Heart left ventricle (tissue), 16 donors: ENCODE results near the gene MRPL49. TPM values are rescaled to one million over a fixed set of nuclear protein-coding genes. Genes with fewer than 3 reads are reported as not detected.

Experiments used
- ATAC-seq, 4 donors: fragments of 200-7000 bp; cut with Tn5 transposase; one replicate each; pipeline ENCODE4 v1.9.1; 2020 to 2022; ENCODE audit warnings: moderate library complexity in 4 of 4, mild to moderate bottlenecking in 3 of 4, moderate number of reproducible peaks in 1 of 4
- DNase-seq, 5 donors: peaks; one replicate each; pipeline ENCODE4 v3.0.0-alpha.2; 2020
- H3K27ac ChIP-seq, 12 donors: fragments of 200-600 bp; sonication (generic) in 4 of 12; one replicate each; pipeline versions ENCODE4 v1.5.0 to v1.8.0; 2016 to 2022; ENCODE audit warnings: mild to moderate bottlenecking in 2 of 12
- H3K27me3 ChIP-seq, 9 donors: fragments of 200-600 bp; sonication (generic) in 2 of 9; one replicate each; pipeline versions ENCODE4 v1.5.1 to v1.8.0; 2016 to 2022; ENCODE audit warnings: mild to moderate bottlenecking in 3 of 9
- H3K36me3 ChIP-seq, 9 donors: fragments of 200-600 bp; sonication (generic) in 2 of 9; one replicate each; pipeline versions ENCODE4 v1.5.0 to v1.8.0; 2018 to 2022; ENCODE audit warnings: mild to moderate bottlenecking in 2 of 9
- H3K4me1 ChIP-seq, 12 donors: fragments of 200-600 bp; sonication (generic) in 4 of 12; one replicate each; pipeline versions ENCODE4 v1.5.0 to v1.8.0; 2016 to 2022; ENCODE audit warnings: mild to moderate bottlenecking in 3 of 12
- H3K4me3 ChIP-seq, 12 donors: fragments of 200-600 bp; sonication (generic) in 4 of 12; one replicate each; pipeline versions ENCODE4 v1.5.0 to v1.8.0; 2017 to 2022; ENCODE audit warnings: mild to moderate bottlenecking in 9 of 12, moderate library complexity in 4 of 12
- H3K9me3 ChIP-seq, 12 donors: fragments of 200-600 bp; sonication (generic) in 4 of 12; one replicate each; pipeline versions ENCODE4 v1.5.0 to v1.8.0; 2016 to 2022; ENCODE audit warnings: mild to moderate bottlenecking in 1 of 12
- POLR2A ChIP-seq, 2 donors: fragments of 450-650 bp; IDR thresholded peaks; one replicate each; pipeline ENCODE4 v1.6.1; 2017; ENCODE audit warnings: antibody characterized with exemption in 2 of 2, mild to moderate bottlenecking in 2 of 2, moderate library complexity in 2 of 2
- WGBS, 4 donors: extraction: QIAGEN DNeasy Blood & Tissue Kit in 2 of 4; methylation state at CpG; one replicate each; pipeline versions ENCODE4 v1.1.5 to v1.1.7; 2013 to 2018; 5-methylcytosine and 5-hydroxymethylcytosine counted together
- intact Hi-C, 10 donors: fragments of 100-400 bp; cut with DNase I; formaldehyde crosslinking; loops; one replicate each; pipeline versions ENCODE4 v1.11.1 to v1.14.2; 2022
- polyA plus RNA-seq, 2 donors: library from polyadenylated mRNA; stranded (reverse); fragments of 200-250 nt; gene quantifications; one replicate each; pipeline ENCODE4 v1.2.3, GENCODE V29; 2013
- total RNA-seq, 9 donors: library from RNA; depleted of rRNA in 2 of 9; stranded (reverse); fragments of >200 nt in 2 of 9; fragmentation: NEBNext Ultra II Directional in 3 of 9; extraction: Animal tissue kit (Norgen Biotek cat#: 25700) in 3 of 9; gene quantifications; one replicate each; pipeline versions ENCODE4 v1.1.0 to v1.2.4, GENCODE V29; 2016 to 2023
- TF ChIP-seq, protein P1 (sequence below), 12 donors: fragments of 200-600 bp; sonication (generic) in 4 of 12; IDR thresholded peaks; one replicate each; pipeline versions ENCODE4 v1.5.0 to v1.8.0; 2018 to 2022; ENCODE audit warnings: antibody characterized with exemption in 12 of 12, mild to moderate bottlenecking in 5 of 12
- donor health status: ischemic (EF 13 %, LVEDD 7.1; RV severe dilation, severe dysfunction).
- donor health status: healthy with polysubstance abuse.
- donor health status: DM: no; HTN: yes; CAD: no.
- donor health status: DM: no; HTN: no; CAD: no.
- donor health status: ischemic (EF 25% LVEDD 6.9; RV normal size, moderate dysfunction).
- donor health status: ischemic (EF 25% LVEDD 5.7; RV mildly dilated, moderate dysfunction).
- donor health status: healthy.
- donor health status: DM: yes; HTN: yes; CAD: no.
- donor health status: ischemic (EF 35%, LVEDD 5.7; RV mildly dilated, moderate dysfunction).
- donor health status: nonischemic (EF 11% LVEDD 7.7; RV severe dilation, severe dysfunction).
- donor health status: DM: yes; HTN: yes; CAD: no.
- donor health status: PGD.
- donor health status: ischemic (EF 29% LVEDD 5.4; RV normal size, mild dysfunction).
- donor health status: nonischemic (EF 23%, LVEDD 6.1; RV moderate dilation, normal function).

The MRPL49 gene
- total and polyA plus RNA-seq, 11 donors, result 13.7 to 66.6 (median 42.1) TPM

DNA sequence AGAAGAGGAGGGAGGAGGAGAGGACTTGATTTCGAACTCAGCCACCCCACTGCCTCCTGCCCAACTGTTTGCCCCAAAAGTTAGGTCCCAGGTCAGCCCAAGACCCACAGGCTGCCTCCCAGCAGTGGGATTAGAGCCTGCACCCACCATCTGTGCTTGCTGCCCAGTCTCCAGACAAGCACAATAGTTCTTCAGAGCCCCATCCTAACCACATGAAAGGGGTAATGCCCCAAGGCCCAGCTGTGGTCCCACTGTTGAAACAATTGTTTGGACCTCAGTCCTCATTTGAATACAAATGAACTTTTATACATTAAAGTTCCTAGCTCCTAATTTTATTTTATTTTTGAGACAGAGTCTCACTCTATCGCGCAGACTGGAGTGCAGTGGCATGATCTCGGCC lies 31.5 kb upstream of the MRPL49 start:
- TF ChIP-seq, protein P1, sequence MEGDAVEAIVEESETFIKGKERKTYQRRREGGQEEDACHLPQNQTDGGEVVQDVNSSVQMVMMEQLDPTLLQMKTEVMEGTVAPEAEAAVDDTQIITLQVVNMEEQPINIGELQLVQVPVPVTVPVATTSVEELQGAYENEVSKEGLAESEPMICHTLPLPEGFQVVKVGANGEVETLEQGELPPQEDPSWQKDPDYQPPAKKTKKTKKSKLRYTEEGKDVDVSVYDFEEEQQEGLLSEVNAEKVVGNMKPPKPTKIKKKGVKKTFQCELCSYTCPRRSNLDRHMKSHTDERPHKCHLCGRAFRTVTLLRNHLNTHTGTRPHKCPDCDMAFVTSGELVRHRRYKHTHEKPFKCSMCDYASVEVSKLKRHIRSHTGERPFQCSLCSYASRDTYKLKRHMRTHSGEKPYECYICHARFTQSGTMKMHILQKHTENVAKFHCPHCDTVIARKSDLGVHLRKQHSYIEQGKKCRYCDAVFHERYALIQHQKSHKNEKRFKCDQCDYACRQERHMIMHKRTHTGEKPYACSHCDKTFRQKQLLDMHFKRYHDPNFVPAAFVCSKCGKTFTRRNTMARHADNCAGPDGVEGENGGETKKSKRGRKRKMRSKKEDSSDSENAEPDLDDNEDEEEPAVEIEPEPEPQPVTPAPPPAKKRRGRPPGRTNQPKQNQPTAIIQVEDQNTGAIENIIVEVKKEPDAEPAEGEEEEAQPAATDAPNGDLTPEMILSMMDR (IDR thresholded peaks at IDR 0.05), result no peak
- TF ChIP-seq POLR2A (IDR thresholded peaks at IDR 0.05), result no peak
- intact Hi-C loops, result no loop called here
- H3K4me3 ChIP-seq, result no peak overlapping the region
- no peak for ATAC-seq
- H3K4me1 ChIP-seq, result peaks cover 0 to 7% (median 2%) of the 10 kb centered on the region in 12 donors
- no peaks in the 10 kb centered on the region for H3K27me3 ChIP-seq
- DNase-seq, result no peak
- H3K36me3 ChIP-seq, result peaks cover 0 to 45% (median 38%) of the 10 kb centered on the region in 9 donors
- H3K27ac ChIP-seq, result no peak overlapping the region
- WGBS, 4 donors, result 96 to 99% (median 97%) methylated on average over 4 of the region's 4 CpGs
- no peaks in the 10 kb centered on the region for H3K9me3 ChIP-seq

DNA sequence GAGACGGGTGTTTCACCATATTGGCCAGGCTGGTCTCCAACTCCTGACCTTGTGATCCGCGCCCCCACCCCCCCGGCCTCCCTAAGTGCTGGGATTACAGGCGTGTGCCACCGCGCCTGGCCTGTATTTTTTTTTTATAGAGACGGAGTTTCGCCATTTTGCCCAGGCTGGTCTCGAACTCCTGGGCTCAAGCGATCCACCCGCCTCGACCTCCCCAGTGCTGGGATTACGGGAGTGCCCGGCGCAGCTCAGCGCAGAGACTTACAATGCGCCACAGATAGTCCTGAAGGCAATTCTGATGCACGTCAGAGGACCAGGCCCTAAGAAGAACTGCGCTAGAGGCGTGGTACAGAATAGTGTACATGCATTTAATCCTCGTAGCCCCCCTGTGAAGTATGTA lies 26.7 kb upstream of the MRPL49 start:
- TF ChIP-seq, protein P1 (IDR thresholded peaks at IDR 0.05), result no peak
- TF ChIP-seq POLR2A (IDR thresholded peaks at IDR 0.05), result no peak
- peak overlapping the region in 8 of 12 donors; percentile 71 to 90 (median 85) for H3K4me3 ChIP-seq
- WGBS, 4 donors, result 72 to 83% (median 76%) methylated on average over 21 to 22 of the region's 22 CpGs
- peak overlapping the region in 9 of 12 donors; percentile 87 to 96 (median 91) for H3K27ac ChIP-seq
- no peaks in the 10 kb centered on the region for H3K9me3 ChIP-seq
- intact Hi-C loops, result loop anchor here in 1 of 10 donors (5.0 kb wide), 1 partner anchor 53 kb away; the partner anchor contains the start of gene SAC3D1
- H3K27me3 ChIP-seq, result no peaks in the 10 kb centered on the region
- DNase-seq (no peak), ATAC-seq (no peak)
- peaks cover 0 to 24% (median 11%) of the 10 kb centered on the region in 9 donors for H3K36me3 ChIP-seq
- H3K4me1 ChIP-seq, result peaks cover 0 to 25% (median 13%) of the 10 kb centered on the region in 12 donors

DNA sequence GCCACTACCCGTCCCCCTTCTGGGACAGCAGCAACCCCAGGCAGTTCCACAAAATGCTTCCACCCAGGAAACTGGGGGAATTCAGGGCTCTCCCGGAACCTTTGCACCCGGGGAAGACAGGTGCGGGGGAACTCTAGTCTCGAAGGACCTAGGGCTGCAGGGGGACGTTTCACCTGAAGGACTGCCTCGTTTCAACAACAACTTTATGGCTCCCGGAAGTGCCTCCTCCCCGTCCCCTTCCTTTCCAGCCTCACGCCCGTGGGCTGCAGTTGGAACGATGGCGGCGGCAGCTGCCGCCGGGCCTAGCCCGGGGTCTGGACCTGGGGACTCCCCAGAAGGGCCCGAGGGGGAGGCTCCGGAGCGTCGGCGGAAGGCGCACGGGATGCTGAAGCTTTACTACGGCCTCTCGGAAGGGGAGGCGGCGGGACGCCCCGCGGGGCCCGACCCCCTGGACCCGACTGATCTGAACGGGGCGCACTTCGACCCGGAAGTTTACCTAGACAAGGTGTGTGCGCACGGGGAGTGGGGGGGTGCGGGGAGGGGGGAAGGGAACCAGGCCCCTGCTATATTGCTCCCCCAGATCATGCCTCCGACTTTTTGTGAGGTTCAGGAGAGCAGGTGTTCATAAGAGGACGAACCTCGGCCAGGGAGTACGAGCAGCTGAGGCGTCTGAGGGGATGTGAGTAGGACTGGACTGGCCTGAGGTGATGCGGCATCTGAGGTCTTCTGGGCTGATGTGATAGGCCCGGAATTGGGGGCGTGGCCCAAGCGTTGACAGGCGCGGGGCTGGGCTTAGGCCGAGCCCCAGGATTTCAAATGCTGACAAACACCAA lies 25.9 kb upstream of the MRPL49 start, which contains the start of gene VPS51:
TSS of gene VPS51 (plus strand) at position 241 of the 833 bp plus-strand sequence. CDS start at position 278, 37 bp downstream.
- H3K4me1 ChIP-seq, result peaks cover 0 to 25% (median 15%) of the 10 kb centered on the region in 12 donors
- H3K27ac ChIP-seq, result peak within 1 kb of the TSS; percentile 52 to 96 (median 92)
- H3K4me3 ChIP-seq, result peak within 1 kb of the TSS; percentile 59 to 91 (median 85)
- intact Hi-C loops, result loop anchor here in 4 of 10 donors (1.0 to 5.0 kb wide), 5 partner anchors 12 to 69 kb away; partner anchors contain the start of genes CDCA5 (in 2 of the 4), ZFPL1 (in 2 of the 4), FAU (in 1 of the 4) and MRPL49 (in 1 of the 4)
- H3K36me3 ChIP-seq, result peaks cover 0 to 24% (median 11%) of the 10 kb centered on the region in 9 donors
- 0 to 1% (median 1%) methylated on average over 23 to 52 of the region's 52 CpGs for WGBS, 4 donors
- DNase-seq, result peak; percentile 88 to 92 (median 90)
- H3K27me3 ChIP-seq, result no peaks in the 10 kb centered on the region
- no peaks in the 10 kb centered on the region for H3K9me3 ChIP-seq
- TF ChIP-seq, protein P1 (IDR thresholded peaks at IDR 0.05), result no peak
- peak in 1 of 2 donors; percentile 47 for TF ChIP-seq POLR2A (IDR thresholded peaks at IDR 0.05)
- ATAC-seq, result peak; percentile 92 to 96 (median 95)

DNA sequence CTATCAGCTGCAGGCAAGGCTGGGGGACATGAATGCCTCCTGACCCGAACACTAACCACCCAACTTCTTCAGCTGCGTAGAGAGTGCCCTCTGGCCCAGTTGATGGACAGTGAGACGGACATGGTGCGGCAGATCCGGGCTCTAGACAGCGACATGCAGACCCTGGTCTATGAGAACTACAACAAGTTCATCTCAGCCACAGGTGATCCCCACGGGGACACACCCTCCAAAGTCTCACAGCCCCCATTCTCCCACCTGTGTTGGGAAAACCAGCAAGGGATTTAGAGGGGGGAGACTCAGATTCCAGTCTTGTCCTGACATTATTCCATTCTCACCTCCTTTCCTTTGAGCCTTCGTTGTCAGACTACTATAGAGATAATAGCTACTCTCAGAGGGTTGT lies 25.2 kb upstream of the MRPL49 start:
- WGBS, 4 donors, result 31 to 43% (median 37%) methylated on average over 7 to 8 of the region's 8 CpGs
- Histone ChIP-seq H3K9me3 (no peaks in the 10 kb centered on the region), H3K36me3 (peaks cover 0 to 24% (median 11%) of the 10 kb centered on the region in 9 donors), H3K27me3 (no peaks in the 10 kb centered on the region), H3K4me3 (peak overlapping the region; percentile 59 to 91 (median 85)), H3K27ac (peak overlapping the region; percentile 52 to 96 (median 92)), H3K4me1 (peaks cover 0 to 32% (median 22%) of the 10 kb centered on the region in 12 donors)
- ATAC-seq, result peak in 2 of 4 donors; percentile 2 to 12
- intact Hi-C loops, result loop anchor here in 4 of 10 donors (1.0 to 5.0 kb wide), 5 partner anchors 13 to 70 kb away; partner anchors contain the start of genes CDCA5 (in 2 of the 4), ZFPL1 (in 2 of the 4), FAU (in 1 of the 4) and MRPL49 (in 1 of the 4)
- no peak for TF ChIP-seq POLR2A (IDR thresholded peaks at IDR 0.05)
- TF ChIP-seq, protein P1 (IDR thresholded peaks at IDR 0.05), result no peak
- DNase-seq, result no peak
